Astrocyte (in vitro differentiated cells and primary cell): ENCODE results near the gene UBE2C. TPM values are rescaled to one million over a fixed set of nuclear protein-coding genes. Genes with fewer than 3 reads are reported as not detected.
A peak's percentile ranks its signal among the peaks of the same experiment; 100 is the strongest.

Source experiments
- DNase-seq: peaks from one replicate; pipeline ENCODE4 v3.0.0-alpha.2; 2010; ENCODE audit warnings: low read depth
- FAIRE-seq: peaks from 2 replicates; lab custom pipeline; 2011; peaks lifted over from hg19 to GRCh38; lab: Jason Lieb, UNC
- H2AFZ ChIP-seq: 2 replicates; pipeline ENCODE4 v1.6.0; 2012; ENCODE audit warnings: low read depth, low read length, inconsistent platforms
- H3K27ac ChIP-seq: 2 replicates; pipeline ENCODE4 v1.5.1; 2011; ENCODE audit warnings: low read depth, low read length, inconsistent platforms
- H3K27me3 ChIP-seq: 2 replicates; pipeline ENCODE4 v1.6.0; 2011; ENCODE audit warnings: low read length, inconsistent platforms; ENCODE audit not compliant: insufficient read depth
- H3K36me3 ChIP-seq: 2 replicates; pipeline ENCODE4 v1.5.1; 2011; ENCODE audit warnings: low read length, inconsistent platforms; ENCODE audit not compliant: insufficient read depth
- H3K4me1 ChIP-seq: 2 replicates; pipeline ENCODE4 v1.5.1; 2011; ENCODE audit warnings: low read length, inconsistent platforms; ENCODE audit not compliant: insufficient read depth
- H3K4me2 ChIP-seq: 2 replicates; pipeline ENCODE4 v1.6.0; 2012; ENCODE audit warnings: low read length, inconsistent platforms
- H3K4me3 ChIP-seq: 2 replicates; pipeline ENCODE4 v1.5.1; 2011; ENCODE audit warnings: low read depth, mild to moderate bottlenecking, low read length, inconsistent platforms; ENCODE audit not compliant: insufficient read depth
- H3K79me2 ChIP-seq: 2 replicates; pipeline ENCODE4 v1.6.0; 2012; ENCODE audit warnings: mild to moderate bottlenecking, low read length, inconsistent platforms; ENCODE audit not compliant: insufficient read depth
- H3K9ac ChIP-seq: 2 replicates; pipeline ENCODE4 v1.6.0; 2012; ENCODE audit warnings: mild to moderate bottlenecking, low read length, inconsistent platforms
- H3K9me3 ChIP-seq: 2 replicates; pipeline ENCODE4 v1.5.1; 2012; ENCODE audit warnings: low read depth, mild to moderate bottlenecking, low read length, inconsistent platforms; ENCODE audit not compliant: insufficient read depth
- H4K20me1 ChIP-seq: 2 replicates; pipeline ENCODE4 v1.6.0; 2012; ENCODE audit warnings: low read length, inconsistent platforms; ENCODE audit not compliant: insufficient read depth
- H3K27ac Mint-ChIP-seq: one replicate; pipeline ENCODE4 v1.8.0; 2021; ENCODE audit warnings: mild to moderate bottlenecking, mixed read lengths; ENCODE audit not compliant: unreplicated experiment
- H3K27me3 Mint-ChIP-seq: one replicate; pipeline ENCODE4 v1.8.0; 2021; ENCODE audit warnings: low read depth, mixed read lengths; ENCODE audit not compliant: unreplicated experiment
- H3K36me3 Mint-ChIP-seq: one replicate; pipeline ENCODE4 v1.8.0; 2021; ENCODE audit warnings: low read depth, mixed read lengths; ENCODE audit not compliant: unreplicated experiment
- H3K4me1 Mint-ChIP-seq: one replicate; pipeline ENCODE4 v1.8.0; 2021; ENCODE audit warnings: low read depth, mixed read lengths; ENCODE audit not compliant: unreplicated experiment
- H3K4me3 Mint-ChIP-seq: one replicate; pipeline ENCODE4 v1.8.0; 2021; ENCODE audit warnings: mild to moderate bottlenecking, moderate library complexity, mixed read lengths; ENCODE audit not compliant: unreplicated experiment
- H3K9me3 Mint-ChIP-seq: one replicate; pipeline ENCODE4 v1.8.0; 2021; ENCODE audit warnings: mild to moderate bottlenecking, mixed read lengths; ENCODE audit not compliant: unreplicated experiment
- EZH2 ChIP-seq: IDR thresholded peaks from 2 replicates; pipeline ENCODE4 v1.6.1; 2012; ENCODE audit warnings: mild to moderate bottlenecking, low read length, inconsistent platforms; ENCODE audit not compliant: insufficient read depth
- total RNA-seq: library from RNA; stranded (reverse); gene quantifications from 2 replicates; pipeline ENCODE4 v1.2.1, GENCODE V29; 2021
- TF ChIP-seq, protein P1 (sequence below): IDR thresholded peaks from 2 replicates; pipeline ENCODE4 v1.5.1; 2011; ENCODE audit warnings: low read depth, mild to moderate bottlenecking, inconsistent platforms, low read length, moderate library complexity; ENCODE audit not compliant: insufficient read depth

The UBE2C gene
- total RNA-seq, 1 donor from 2014 or later = 12.3 TPM

DNA sequence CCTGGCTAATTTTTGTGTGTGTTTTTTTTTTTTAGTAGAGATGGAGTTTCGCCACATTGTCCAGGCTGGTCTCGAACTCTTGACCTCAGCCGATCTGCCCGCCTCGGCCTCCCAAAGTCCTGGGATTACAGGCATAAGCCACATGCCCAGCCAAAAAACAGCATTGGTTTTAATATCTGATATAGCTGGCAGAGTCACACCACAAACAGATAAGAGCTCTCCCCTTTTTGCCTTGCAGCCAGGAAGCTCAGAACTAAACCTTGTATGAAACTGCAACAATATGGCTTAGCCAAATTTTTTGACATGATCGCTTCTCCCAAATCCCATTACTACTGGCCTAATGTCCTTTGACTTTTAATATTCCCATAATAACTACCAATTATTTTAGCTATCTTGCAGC is 39.9 kb downstream of the UBE2C start:
- no peaks in the 10 kb centered on the region for H3K4me1 Mint-ChIP-seq

DNA sequence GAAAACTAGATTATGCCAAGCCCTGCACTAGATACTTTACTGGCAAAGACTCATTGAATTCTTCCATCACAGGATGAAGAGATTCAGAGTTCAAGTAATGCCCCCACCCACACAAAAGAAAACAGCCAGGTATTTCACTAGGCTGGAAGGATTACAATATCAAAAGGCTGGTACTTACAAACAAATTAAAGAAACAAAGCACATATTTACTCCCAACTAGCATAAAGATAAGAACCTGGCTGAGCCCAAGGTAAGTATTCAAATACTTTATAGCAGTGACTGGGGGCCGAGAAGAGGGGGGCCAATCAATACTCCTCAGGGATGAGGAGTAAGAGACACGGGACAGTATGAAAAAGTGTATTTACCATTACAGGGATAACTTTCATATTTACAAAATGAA is 41.0 kb downstream of the UBE2C start:
- Mint-ChIP-seq H3K27ac (no peak overlapping the region), H3K27me3 (no peaks in the 10 kb centered on the region), H3K36me3 (peaks cover 15% of the 10 kb centered on the region), H3K4me3 (no peak overlapping the region), H3K4me1 (no peaks in the 10 kb centered on the region), H3K9me3 (no peaks in the 10 kb centered on the region)
- Histone ChIP-seq H3K4me3 (no peak overlapping the region), H3K27ac (no peak overlapping the region), H4K20me1 (peaks cover 12% of the 10 kb centered on the region), H3K4me1 (peaks cover 18% of the 10 kb centered on the region), H3K4me2 (no peak overlapping the region), H3K79me2 (peaks cover 26% of the 10 kb centered on the region), H3K27me3 (no peaks in the 10 kb centered on the region), H3K36me3 (no peaks in the 10 kb centered on the region), H2AFZ (no peak overlapping the region), H3K9ac (no peak overlapping the region), H3K9me3 (no peaks in the 10 kb centered on the region)
- DNase-seq = no peak
- FAIRE-seq = no peak
- TF ChIP-seq EZH2 = no peak
- TF ChIP-seq, protein P1, sequence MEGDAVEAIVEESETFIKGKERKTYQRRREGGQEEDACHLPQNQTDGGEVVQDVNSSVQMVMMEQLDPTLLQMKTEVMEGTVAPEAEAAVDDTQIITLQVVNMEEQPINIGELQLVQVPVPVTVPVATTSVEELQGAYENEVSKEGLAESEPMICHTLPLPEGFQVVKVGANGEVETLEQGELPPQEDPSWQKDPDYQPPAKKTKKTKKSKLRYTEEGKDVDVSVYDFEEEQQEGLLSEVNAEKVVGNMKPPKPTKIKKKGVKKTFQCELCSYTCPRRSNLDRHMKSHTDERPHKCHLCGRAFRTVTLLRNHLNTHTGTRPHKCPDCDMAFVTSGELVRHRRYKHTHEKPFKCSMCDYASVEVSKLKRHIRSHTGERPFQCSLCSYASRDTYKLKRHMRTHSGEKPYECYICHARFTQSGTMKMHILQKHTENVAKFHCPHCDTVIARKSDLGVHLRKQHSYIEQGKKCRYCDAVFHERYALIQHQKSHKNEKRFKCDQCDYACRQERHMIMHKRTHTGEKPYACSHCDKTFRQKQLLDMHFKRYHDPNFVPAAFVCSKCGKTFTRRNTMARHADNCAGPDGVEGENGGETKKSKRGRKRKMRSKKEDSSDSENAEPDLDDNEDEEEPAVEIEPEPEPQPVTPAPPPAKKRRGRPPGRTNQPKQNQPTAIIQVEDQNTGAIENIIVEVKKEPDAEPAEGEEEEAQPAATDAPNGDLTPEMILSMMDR = no peak

More for the DNA sequence above, 39.9 kb downstream of the UBE2C start:
- FAIRE-seq (no peak), DNase-seq (no peak)
- no peaks in the 10 kb centered on the region for H3K9me3 ChIP-seq
- Mint-ChIP-seq H3K36me3 (peaks cover 15% of the 10 kb centered on the region), H3K27me3 (no peaks in the 10 kb centered on the region), H3K27ac (no peak overlapping the region), H3K4me3 (no peak overlapping the region), H3K9me3 (no peaks in the 10 kb centered on the region)
- H3K27ac ChIP-seq = no peak overlapping the region
- peaks cover 12% of the 10 kb centered on the region for H4K20me1 ChIP-seq
- peaks cover 11% of the 10 kb centered on the region for H3K4me1 ChIP-seq
- H3K79me2 ChIP-seq = peaks cover 24% of the 10 kb centered on the region
- no peak overlapping the region for H3K9ac ChIP-seq
- no peaks in the 10 kb centered on the region for H3K27me3 ChIP-seq
- no peak overlapping the region for H2AFZ ChIP-seq
- H3K4me3 ChIP-seq = no peak overlapping the region
- no peaks in the 10 kb centered on the region for H3K36me3 ChIP-seq
- no peak overlapping the region for H3K4me2 ChIP-seq
- TF ChIP-seq, protein P1 = no peak
- no peak for TF ChIP-seq EZH2

DNA sequence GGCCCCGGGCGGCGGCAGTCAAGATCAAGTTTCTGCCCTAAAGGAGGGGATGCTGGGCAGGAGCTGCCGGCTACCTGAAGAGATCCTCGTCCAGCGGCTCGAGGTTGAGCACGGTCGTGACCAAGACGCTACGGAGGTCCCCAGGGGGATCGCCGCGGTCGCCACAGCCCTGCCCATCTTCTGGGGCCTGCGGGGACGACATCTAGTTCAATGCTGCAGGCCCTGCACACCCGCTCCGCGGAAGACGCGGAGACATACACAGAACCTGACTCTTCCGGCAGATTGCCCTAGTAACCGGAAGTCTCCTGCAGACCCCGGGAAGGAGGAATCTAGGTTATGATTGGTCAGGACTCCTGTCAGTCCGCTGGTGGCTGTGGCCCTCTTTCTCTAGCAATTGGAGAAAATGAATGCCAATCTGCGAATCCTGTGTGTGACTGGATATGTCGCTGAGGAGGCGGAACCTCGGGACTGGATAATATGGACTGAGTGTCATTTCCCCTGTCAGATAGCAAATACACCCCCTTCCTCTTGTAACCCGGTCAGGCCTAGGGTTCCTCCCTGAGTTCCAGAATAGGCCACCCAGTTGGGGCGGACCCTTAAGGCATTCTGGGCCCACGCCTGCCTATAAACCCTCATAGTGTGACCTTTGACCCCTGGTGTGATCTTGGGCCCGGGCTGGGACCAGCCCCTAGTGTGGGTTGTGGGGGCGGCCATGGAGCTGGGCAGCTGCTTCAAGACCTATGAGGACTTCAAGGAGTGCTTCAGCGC is 44.9 kb downstream of the UBE2C start, which contains the start of the genes ACOT8 and ZSWIM3:
TSS of gene ACOT8 (minus strand) at position 279 of the 768 bp plus-strand sequence. CDS start at position 202, 77 bp downstream.
TSS of gene ZSWIM3 (plus strand) at position 501 of the 768 bp plus-strand sequence. CDS start at position 713, 212 bp downstream.
- no peaks in the 10 kb centered on the region for H3K9me3 Mint-ChIP-seq
- H3K4me3 Mint-ChIP-seq = peak within 1 kb of the TSS; percentile 96
- no peaks in the 10 kb centered on the region for H3K36me3 ChIP-seq
- H3K27ac Mint-ChIP-seq = peak within 1 kb of the TSS; percentile 79
- peak within 1 kb of the TSS; percentile 94 for H3K4me2 ChIP-seq
- peak within 1 kb of the TSS; percentile 58 for H3K27ac ChIP-seq
- peaks cover 10% of the 10 kb centered on the region for H3K36me3 Mint-ChIP-seq
- no peaks in the 10 kb centered on the region for H3K27me3 ChIP-seq
- TF ChIP-seq EZH2 = no peak
- TF ChIP-seq, protein P1 = no peak
- H3K27me3 Mint-ChIP-seq = no peaks in the 10 kb centered on the region
- peak within 1 kb of the TSS; percentile 89 for H3K9ac ChIP-seq
- H4K20me1 ChIP-seq = peaks cover 10% of the 10 kb centered on the region
- FAIRE-seq (peak; percentile 60), DNase-seq (peak; percentile 100)
- H3K79me2 ChIP-seq = peaks cover 26% of the 10 kb centered on the region
- H3K4me1 ChIP-seq = peaks cover 24% of the 10 kb centered on the region
- H2AFZ ChIP-seq = peak within 1 kb of the TSS; percentile 83
- peaks cover 13% of the 10 kb centered on the region for H3K4me1 Mint-ChIP-seq
- peak within 1 kb of the TSS; percentile 90 for H3K4me3 ChIP-seq
- no peaks in the 10 kb centered on the region for H3K9me3 ChIP-seq
